NCI-H748 (cell line): ENCODE measurements around the gene ACP7.
"Not testable (repeated sequence)": the region's sequence is repeated elsewhere in the genome, so short reads cannot be mapped to it uniquely, and the experiment has no call there.

ENCODE experiments used
- DNase-seq: peaks from one replicate; lab custom pipeline; 2025; ENCODE audit not compliant: unreplicated experiment; lab: John Stamatoyannopoulos, UW

The ACP7 gene

DNA sequence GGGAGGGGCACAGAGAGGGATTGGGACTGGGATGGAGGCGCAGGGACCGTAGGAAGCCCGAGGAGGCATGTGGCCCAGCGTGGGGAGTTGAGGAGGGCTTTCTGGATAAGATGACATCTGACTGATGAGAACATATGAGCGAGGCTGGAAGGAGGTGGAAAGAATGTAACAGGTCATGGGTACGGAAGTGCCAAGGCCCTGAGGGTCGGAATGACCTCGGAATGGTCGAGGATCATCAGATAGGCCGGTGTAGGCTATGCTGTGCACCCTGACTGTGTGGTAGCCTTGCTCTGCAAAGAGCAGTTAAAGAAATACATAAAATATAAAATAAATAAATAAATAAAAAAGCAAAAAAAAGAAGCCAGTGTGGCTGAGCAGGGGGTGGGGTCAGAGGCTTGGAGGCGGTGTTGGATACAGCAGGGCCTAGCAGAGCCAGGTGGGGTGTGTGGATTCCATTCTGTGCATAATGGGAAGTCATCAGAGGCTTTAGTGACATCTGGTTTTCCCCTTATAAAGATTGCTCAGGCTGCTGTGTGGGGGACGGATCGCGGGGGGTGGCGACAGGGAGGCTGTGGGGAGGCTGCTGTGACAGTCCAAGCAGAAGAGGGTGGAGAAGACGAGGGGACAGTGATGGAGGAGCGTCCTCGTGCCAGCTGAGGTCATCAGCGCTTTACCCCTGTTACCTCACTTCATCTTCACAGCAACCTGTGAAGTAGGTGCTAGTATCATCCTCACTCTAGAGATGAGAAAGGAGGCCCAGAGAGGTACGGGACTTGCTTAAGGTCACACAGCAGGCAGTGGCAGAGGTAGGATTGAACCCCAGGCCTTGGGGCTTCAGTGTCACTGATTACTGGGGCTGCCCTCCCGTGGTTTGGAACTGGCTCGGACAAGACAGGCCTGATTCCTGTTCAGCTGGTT is 46.4 kb downstream of the ACP7 start:
- no peak for DNase-seq

- no peak for DNase-seq
These were observed 47.1 kb downstream of the ACP7 start for GRCh38 chr19:39131255-39131755.

GRCh38 chr19:39132344-39132969 is 48.3 kb downstream of the ACP7 start:
- DNase-seq: no peak

GRCh38 chr19:39133431-39134270 is 49.5 kb downstream of the ACP7 start:
- DNase-seq: no peak

GRCh38 chr19:39135701-39136100 is 51.5 kb downstream of the ACP7 start:
- DNase-seq: no peak

DNA sequence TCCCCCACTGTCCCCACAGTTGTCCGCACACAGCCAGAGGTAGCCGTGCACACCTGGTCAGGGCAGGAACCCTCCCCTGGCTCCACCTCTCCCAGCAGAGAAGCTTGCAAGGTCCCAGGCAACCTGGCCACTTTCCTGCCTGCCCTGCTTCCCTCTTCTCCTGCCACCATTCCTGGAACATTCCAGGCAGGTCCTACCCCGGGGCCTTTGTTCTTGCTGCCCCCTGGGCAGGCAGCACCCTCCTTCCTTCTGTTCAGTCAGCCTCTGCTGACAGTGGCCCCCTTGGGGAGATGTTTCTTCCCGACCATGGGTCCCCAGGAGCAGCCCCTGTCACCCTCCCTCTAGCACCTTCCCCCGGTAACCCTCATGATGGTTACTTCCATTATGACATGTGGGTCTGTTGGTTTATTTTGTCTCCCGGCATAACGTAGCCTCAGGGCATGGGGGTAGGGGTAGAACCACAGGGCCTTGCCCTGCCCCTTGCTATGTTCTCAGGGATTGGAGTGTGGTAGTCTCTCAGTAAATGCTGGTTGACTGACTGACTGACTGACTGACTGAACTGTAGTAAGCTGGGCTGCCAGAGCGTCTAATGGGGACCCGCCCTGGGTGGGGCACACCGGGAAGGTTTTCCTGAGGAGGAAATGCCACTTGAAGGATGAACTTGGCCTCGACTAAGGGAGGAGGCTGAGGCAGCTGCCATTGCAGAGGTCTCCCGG is 52.2 kb downstream of the ACP7 start:
- no peak for DNase-seq

DNA sequence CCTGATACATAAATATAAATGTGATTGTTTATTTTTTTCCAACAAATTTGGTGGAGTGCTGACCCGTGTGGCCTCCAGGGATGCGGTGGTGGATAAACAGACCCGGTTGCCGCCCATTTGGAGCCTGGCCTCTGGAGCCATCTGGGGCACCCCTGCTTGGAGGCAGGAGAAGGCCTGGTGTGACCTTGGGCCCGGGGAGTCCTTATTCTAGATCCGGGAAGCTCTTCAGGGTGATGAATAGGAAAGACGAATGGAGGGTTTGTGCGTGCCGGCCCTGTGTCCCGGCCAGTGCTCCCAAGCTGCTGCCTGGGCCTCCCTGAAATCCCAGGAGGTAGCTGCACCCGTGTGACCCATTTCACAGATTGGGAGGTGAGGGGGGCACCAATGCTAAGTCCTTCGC is 53.0 kb downstream of the ACP7 start:
- DNase-seq: no peak

DNA sequence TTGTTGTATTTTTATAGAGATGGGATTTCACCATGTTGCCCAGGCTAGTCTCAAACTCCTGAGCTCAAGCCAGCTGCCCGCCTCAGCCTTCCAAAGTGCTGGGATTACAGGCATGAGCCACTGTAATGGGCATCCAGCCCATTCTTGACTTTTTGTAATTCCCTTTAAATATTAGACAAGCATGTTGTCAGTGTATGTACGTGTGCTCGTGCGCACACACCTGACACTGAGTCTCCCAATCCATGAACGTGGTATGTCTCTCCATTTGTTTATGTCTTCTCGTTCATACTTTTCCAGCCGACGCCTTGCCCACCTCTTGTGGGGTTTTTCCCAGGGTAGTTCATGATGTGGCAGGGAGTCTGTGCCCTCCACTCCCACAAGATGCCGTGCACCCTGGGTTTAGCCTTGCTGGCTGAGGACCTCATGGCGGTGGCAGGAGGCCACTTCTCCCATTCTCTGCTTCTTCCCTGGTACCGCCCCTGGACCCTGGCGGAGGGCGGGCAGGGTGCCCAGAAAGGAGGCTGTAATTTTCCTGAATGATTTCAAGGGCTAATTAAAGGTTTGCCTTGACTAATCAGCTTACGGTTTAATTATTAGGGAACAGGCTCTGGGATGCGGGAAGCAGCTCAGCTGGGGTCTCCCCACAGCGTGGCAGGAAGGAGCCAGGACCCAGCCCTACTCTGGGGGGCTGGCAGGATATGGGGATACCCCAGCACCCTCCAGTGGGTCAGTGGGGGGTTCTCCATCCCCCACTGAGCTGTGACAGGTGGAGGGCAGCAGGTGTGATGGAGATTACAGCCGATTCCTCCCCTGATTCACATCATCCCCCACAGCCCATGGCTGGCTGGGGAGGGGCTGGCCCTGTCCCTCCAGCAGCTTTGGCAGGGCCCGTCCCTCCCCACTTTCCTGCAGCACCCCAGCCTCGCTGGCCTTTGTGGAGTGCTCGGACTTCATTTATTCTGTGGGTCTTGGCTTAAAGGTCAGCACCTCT is 54.3 kb downstream of the ACP7 start:
- no peak for DNase-seq

DNA sequence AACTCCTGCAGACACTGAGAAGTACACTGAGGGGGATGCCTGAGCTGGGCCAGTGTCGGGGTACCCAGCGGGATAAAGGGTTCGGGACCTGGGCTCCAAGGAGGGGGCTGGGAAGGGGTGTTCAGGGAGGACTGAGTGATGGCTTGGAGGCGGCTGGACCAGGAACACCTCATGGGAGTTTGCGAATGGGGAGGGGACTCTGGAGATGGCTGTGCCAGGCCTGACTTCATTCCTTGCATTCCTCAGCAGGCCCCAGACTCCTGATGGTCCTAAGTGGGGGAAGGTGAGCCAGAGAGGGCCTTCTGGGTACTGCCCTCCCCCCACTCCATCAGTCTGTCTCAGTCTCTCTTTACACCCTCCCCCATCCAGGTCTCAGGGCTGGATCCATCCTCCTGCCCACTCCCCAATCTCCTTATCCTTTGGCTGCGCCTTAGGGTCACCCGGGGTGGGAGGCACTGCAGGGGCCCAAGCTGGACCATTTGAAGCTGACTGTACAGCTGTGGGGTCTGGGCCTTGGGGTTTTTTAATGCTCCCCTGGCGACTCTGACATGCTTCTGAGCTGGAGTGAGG is 55.2 kb downstream of the ACP7 start:
- no peak for DNase-seq

GRCh38 chr19:39139971-39140453 is 55.8 kb downstream of the ACP7 start:
- DNase-seq: no peak

DNA sequence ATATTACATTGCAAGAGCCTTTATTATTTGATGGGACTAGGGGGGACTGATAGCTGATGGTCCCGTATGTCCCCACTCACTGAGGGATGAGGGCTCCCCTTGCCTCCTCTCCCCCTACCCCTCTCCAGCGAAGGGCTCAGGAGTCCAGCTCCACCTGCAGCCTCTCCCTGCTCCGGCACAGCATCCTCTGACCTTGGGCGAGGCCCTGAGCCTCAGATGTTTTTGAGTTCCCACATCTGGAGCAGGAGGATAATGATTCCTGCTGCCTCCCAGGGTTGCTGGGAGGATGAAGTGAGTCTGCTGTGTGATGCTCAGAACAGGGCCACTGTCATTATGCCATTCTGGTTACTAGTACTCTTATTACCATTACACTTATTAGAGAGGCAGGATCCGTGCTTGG is 56.4 kb downstream of the ACP7 start:
- DNase-seq: no peak

GRCh38 chr19:39141929-39142328 is 57.8 kb downstream of the ACP7 start:
- no peak for DNase-seq

- no peak for DNase-seq
These were observed 58.5 kb downstream of the ACP7 start for GRCh38 chr19:39142630-39143029.

DNA sequence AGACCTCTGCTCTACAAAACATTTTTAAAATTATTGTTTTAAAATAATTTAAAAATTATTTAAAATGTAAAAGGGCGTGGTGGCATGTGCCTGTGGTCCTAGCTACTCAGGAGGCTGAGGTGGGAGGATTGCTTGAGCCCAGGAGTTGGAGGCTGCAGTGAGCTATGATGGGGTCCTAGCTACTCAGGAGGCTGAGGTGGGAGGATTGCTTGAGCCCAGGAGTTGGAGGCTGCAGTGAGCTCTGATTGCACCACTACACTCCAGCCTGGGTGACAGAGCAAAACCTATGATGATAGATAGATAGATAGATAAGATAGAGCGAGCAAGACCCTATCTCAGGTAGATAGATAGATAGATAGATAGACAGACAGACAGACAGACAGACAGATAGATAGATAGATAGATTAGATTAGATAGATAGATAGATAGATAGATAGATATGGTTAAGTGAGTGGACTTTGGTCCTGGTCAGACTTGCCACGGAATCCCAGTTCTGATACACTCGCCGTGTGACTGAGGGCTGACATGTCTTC is 59.7 kb downstream of the ACP7 start:
- not testable (repeated sequence) for DNase-seq

DNA sequence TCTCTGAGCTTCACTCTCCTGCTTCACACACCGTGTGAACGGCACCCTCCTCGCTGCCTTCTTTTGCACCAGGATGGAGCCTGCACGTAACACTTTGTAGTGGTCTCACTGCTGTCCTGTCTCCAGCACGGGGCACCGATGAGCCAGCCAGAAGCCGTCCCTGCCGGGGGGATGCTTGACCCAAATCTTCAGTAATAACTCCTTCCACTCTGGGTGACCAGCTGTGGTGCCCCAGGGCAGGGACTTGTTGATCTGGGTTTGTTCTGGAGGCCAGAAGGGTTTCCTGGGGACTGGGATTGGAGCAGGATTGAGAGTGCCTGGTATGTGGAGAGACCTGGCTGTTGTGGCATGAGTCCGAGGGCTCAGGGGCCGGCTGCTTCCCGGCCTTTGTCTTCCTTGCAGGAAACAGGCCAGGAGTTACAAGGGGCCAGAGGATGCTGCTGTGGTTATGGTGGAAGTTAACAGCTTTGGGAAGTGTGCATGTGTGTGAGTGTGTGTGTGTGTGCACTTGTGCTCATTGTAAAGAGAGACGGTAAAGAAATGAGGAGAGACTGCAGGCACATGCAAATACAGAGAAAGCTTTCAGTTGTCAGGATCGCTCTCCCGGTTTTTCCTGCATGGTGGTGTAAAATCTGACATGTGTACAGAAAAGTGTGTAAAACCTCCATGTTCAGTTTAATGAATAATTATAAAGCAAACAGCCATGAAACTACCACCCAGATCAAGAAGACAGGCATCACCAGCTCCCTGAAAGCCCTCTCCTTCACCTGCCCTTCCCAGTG is 60.3 kb downstream of the ACP7 start:
- no peak for DNase-seq

DNA sequence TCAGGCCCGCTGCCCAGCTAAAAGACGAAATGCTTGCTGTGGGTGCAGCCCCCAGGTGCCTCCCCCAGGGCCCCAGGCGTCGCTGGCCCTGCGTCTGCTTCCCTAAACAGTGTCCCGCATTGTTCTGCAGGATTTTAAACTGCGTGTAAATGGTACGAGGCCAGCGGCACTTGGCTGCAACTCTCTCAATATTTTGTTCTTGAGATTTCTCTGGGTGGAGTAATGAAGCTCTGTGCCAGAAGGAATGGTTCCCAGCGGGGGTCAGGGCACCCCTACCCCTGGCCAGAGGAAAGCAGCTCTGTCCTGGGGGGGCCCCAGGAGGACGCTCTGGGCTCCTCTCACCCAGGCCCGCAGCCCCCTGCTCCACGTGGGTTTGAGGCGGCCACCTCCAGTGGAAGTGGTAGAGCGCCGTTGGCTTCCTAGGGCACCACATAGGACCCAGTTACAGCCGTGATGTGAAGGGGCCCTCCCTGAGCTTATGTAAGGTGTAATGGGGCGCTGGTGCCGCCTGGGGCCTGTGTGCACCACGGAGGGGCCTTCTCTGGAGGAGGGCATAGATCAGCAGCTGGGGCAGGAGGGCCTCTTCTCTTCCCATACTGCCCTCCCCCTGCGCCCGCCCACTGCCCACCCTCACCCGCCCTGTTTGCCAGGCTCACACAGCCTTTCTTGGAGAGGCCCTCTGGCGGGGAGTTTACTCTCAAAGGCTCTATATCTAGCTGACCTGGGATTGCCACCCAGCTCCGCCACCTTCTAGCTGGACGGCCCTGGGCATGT is 61.2 kb downstream of the ACP7 start:
- DNase-seq: no peak

GRCh38 chr19:39146091-39146490 is 61.9 kb downstream of the ACP7 start:
- no peak for DNase-seq
